ENCODE measurements around the gene ARID4B.

ARID4B gene

DNA sequence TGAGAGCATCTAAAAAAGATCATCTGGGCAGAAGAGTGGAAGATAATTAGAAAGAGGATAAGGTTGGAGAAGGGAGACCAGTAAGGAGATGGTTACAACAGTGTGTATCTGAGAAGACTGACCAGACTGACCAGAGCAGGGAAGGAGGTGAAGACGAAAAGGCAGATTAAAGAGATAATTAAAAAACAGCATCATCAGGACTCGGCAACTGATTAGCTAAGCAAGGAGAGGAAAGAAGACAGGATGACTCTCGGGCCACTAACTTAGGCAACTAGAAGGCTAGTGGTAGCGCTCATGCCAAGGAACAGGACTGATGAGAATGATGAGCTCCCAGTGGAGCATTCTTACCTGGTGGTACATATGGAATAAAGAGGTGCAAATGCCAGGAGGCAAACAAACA, 170.8 kb downstream of the ARID4B start:
- no peak for DNase-seq

DNA sequence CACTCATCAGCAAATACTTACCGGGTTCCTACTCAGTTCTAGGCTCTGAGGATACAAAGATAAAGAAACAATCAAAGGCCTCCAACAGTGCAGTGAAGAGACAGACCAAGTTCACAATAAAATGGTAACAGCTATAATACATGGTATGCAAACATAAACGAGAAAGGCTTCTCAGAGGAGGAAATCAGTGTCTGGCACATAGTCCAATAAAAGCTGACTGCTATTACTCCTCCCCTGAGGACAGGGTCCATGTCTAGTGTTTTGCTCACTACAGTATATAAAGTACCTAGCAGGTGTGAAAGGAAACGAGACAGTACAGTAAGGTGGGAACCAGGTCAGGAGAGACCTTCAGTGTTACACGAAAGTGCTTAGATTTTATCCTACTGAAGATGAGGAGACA, 171.2 kb downstream of the ARID4B start:
- no peak for DNase-seq

DNA sequence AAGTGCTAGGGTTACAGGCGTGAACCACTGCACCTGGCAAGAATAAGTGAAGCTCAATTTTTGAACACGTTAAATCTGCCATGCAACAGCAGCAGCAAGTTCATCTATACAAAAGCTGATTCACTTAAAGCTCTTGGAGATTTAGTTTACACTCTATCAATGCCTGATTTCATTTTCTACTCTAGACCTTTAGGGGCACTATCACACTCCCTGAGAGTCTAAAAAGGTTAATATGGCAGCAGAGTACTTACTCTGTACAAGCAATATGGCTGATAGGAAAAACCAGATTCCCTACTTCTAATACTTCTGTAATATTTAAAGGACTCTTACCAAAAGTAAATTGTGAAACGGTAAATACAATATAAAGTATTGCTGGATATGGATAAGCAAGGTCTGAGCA, 171.7 kb downstream of the ARID4B start:
- DNase-seq = no peak

DNA sequence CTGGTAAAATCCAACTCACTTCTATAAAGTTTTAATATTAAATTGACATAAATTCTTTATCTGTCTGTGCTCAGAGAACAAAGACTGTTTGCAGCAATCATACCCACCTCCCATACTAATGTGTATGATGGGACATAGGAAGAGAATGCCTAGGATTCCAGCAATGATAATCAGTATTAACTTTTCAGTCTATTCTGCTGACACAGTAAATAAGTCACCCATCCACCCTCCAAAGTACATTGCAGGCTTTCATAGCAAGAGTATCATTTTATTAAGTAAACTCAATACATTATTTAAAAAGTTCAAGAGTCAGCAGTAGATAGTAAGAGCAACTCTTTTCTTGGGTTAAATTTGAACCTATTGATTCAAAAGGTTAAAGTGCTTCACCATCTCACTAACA, 175.7 kb downstream of the ARID4B start:
- DNase-seq = no peak

GRCh38 chr1:235151033-235151432, 176.9 kb downstream of the ARID4B start:
- no peak for DNase-seq

GRCh38 chr1:235149824-235150223, 178.2 kb downstream of the ARID4B start:
- DNase-seq = no peak

- no peak for DNase-seq
Measured at GRCh38 chr1:235147269-235147668, 180.7 kb downstream of the ARID4B start.

DNA sequence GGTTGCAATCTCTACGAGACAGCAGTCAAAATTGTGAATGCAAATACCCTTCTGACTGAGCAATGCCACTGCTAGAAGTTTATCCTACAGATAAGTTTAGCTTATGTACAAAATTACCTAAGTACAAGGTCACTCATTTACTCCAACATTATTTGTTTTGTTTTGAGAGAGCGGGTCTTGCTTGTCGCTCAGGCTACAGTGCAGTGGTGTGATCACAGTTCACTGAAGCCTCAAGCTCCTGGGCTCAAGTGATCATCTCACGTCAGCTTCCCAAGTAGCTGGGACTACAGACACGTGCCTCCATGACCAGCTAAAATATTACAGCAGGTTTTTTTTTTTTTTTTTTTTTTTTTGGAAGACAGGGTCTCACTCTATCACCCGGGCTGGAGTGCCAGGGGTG, 182.3 kb downstream of the ARID4B start:
- no peak for DNase-seq

- DNase-seq = no peak
Measured at GRCh38 chr1:235142991-235143390, 185.0 kb downstream of the ARID4B start.

- DNase-seq = no peak
Measured at GRCh38 chr1:235139315-235139714, 188.7 kb downstream of the ARID4B start.

DNA sequence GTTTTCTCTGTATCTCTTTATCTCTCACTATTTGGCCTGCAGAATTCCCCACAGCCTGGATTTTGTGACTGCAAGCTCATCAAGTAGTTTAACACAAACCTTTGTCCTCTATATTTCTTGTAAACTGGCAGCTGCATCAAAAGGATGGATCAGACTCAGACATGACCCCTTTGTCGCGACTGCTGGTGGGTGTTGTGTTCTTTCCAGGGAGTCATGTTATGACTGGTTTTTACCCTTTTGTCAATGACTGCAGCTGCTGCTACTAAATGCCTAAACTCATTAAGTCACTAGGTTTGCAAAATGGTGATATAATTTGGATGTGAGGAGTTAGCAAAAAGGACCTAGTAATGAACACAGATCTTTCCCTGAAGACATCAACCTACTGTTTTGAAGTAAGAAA, 189.2 kb downstream of the ARID4B start:
- DNase-seq = no peak

DNA sequence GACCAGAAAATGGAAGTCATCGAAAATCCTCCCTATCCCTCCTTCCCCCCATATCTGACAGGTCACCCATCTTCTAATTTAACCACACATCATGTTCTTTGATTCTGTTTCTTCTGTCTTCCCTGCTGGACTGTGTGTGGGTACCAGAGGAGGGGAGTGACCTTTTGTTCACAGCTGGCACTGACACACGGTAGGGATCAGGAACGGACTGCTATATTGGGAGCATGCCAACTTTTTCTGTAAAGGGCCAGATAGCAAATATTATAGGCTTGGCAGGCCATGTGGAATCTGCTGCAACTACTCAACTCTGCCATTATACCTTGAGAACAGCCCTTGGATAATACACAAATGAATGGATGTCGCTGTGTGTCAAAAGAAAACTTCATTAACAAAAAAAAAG, 191.9 kb downstream of the ARID4B start:
- DNase-seq = no peak

DNA sequence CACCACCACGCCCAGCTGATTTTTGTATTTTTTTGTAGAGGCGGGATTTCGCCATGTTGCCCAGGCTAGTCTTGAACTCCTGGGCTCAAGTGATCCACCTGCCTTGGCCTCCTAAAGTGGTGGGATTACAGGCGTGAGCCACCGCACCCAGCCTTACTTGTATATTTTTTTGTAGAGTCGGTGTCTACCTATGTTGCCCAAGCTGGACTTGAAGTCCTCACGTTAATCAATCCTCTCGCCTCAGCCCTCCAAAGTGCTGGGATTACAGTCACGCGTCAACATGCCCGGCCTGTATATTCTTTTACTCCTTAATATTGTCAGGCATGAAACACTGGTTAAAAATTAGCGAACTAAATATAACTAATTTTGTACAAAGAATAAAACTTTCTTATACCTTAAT, 193.8 kb downstream of the ARID4B start:
- no peak for DNase-seq

DNA sequence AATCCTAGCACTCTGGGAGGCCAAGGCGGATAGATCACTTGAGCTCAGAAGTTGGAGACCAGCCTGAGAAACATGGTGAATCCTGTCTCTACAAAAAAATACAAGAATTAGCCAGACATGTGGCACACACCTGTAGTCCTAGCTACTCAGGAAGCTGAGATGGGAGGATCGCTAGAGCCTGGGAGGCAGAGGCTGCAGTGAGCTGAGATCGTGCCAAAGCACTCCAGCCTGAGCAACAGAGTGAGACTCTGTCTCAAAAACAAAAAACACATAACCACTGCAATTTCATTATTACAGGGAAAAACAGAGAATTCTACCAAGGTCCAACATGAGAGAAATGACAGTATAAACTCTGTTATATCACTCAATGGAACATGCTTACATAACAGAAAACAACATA, 194.9 kb downstream of the ARID4B start:
- DNase-seq = no peak

DNA sequence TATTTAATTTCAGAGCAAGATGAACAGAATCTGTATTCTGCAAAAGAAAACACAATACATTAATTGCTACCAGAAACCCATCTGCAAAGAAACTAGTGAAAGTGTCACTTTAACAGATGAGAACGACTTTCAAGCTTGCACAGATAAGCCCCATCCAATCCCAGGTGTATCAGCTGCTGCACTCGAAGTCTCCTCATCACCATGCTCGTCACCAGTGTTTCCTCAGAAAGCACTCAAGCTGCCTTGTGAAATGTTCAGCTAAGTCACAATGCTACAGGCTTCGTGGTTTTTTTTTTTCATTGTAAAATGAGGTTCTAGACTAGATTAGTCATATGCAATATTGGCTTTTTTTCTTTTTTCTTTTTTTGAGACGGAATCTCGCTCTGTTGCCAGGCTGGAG, 196.0 kb downstream of the ARID4B start:
- no peak for DNase-seq

- DNase-seq = no peak
Measured at GRCh38 chr1:235130766-235131270, 197.2 kb downstream of the ARID4B start.

DNA sequence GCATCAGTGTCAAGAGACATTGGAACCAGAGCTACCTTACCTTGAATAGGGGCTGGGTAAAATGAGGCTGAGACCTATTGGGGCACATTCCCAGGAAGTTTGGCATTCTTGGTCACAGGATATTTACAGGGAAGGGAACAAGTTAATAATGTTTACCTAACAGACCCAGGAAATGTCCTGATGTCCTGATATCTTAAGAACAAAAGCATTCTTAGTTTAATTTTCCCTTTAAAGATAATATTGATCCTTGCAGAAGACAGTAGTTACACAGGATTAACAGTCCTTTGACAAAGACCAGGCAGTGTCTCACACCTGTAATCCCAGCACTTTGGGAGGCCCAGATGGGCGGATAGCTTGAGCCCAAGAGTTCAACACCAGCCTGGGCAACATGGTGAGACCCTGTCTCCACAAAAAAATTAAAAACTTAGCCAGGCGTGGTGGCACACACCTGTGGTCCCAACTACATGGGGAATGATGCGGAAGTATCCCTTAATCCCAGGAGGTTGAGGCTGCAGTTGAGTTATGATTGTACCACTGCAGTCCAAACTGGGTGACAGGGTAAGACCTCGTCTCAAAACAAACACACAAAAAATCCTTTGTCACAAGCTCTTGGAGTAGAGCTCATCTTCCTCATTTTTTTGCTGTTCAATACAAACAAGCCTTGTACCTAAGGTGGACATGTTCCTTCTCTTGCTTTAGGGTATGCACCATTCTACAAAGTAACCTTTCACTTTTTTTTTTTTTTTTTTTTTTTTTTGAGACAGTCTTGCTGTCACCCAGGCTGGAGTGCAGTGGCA, 198.0 kb downstream of the ARID4B start:
- peak; percentile 25 for DNase-seq

- peak; percentile 100 for DNase-seq
Measured at GRCh38 chr1:235128456-235129328, 199.3 kb downstream of the ARID4B start, which contains the start of gene TOMM20. Gene TOMM20 (minus strand): TSS chr1:235128837. CDS start chr1:235128715, 122 bp downstream.

GRCh38 chr1:235127732-235128455, 200.1 kb downstream of the ARID4B start:
- peak; percentile 37 for DNase-seq

GRCh38 chr1:235127203-235127602, 200.8 kb downstream of the ARID4B start:
- DNase-seq = peak; percentile 38

GRCh38 chr1:235124665-235125064, 203.3 kb downstream of the ARID4B start:
- DNase-seq = no peak

- DNase-seq = no peak
Measured at GRCh38 chr1:235124111-235124510, 203.9 kb downstream of the ARID4B start.

GRCh38 chr1:235122348-235122747, 205.6 kb downstream of the ARID4B start:
- no peak for DNase-seq
